Kidney glomerular epithelial cell (primary cell): Measurements from ENCODE around the gene PPP2R5A.
"Not testable (repeated sequence)": the region's sequence is repeated elsewhere in the genome, so short reads cannot be mapped to it uniquely, and the experiment has no call there.

ENCODE experiments used
- DNase-seq: peaks from one replicate; lab custom pipeline; 2025; lab: John Stamatoyannopoulos, UW

PPP2R5A gene

DNA sequence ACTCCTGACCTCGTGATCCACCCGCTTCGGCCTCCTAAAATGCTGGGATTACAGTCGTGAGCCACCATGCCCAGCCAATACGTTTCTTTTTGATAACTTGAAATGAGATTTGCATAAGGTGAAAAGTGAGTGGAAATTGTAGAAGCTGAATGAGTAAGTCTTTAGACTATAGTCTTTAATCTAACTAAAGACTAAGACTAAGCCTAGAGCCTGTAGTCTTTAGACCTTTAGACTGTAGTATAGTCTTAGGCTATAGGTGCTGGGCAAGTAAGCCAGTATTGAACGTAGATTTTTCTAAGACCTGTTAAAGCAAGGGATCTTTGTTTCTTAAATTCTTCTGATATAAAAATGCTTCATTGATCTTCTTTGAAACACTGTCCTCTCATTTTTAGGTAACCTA, 12.1 kb downstream of the PPP2R5A start:
- DNase-seq: no peak

GRCh38 chr1:212301580-212301979, 16.4 kb downstream of the PPP2R5A start:
- DNase-seq: no peak

DNA sequence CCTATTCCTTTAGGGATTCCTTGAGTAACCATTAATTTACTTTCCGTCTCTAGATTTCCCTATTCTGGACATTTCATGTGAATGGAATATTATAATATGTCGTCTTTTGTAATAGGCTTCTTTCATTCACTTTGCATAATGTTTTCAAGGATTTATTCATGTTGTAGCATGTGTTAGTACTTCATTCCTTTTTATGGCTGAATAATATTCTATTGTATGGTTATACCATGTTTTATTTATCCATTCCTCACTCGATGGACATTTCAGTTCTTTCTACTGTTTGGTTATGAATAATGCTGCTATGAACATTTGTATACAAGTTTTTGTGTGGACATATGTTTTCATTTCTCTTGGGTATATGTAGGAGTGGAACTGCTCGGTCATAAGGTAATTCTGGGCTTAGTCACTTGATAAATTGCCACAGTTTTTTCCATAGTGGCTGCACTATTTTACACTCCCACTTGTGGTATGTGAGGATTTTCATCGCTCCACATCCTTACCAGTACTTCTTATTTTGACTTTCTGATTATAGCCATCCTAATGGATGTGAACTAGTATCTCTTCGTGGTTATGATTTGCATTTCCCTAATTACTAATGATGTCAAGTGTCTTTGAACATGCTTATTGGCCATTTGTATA, 17.7 kb downstream of the PPP2R5A start:
- peak; percentile 16 for DNase-seq

DNA sequence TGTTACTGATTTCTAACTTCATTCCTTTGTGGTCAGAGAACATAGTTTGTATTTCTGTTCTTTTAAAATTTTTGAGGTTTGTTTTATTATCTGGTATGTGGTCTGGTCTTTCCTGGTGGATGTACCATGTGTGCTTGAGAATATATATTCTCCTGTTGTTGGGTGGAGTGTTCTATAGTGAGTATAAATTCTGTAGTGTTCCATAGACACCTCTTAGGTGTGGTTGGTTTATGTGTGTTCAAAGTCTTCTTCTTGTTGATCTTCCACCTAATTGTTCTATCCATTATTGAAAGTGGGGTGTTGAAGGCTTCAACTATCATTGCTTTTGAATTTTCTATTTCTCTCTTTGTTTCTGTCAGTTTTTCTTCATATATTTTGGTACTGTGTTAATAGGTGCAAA, 20.1 kb downstream of the PPP2R5A start:
- no peak for DNase-seq

DNA sequence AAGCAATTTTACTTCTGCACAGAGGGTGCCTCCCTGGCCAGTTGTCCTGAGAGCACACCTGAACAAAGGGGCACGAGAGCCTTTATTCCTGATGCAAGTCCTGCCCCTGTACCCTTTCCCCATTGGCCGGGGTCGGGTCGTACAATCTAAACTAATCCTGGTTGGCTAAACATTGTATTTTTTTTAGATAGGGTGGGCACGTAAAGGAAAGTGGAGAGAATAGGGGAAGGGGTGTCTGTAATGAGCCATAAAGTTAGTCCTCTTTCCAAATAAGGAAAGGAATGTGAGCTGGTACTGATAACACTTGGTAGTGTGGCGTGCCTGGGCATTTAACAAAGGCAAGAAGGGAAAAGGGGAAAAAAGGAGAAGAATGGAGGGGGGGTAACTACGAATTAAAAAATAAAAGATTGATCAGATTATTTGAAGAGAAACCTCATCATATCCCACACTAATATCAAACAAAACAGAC, 20.8 kb downstream of the PPP2R5A start:
- DNase-seq: not testable (repeated sequence)

- DNase-seq: no peak
These were observed 24.8 kb downstream of the PPP2R5A start for GRCh38 chr1:212309967-212310366.

DNA sequence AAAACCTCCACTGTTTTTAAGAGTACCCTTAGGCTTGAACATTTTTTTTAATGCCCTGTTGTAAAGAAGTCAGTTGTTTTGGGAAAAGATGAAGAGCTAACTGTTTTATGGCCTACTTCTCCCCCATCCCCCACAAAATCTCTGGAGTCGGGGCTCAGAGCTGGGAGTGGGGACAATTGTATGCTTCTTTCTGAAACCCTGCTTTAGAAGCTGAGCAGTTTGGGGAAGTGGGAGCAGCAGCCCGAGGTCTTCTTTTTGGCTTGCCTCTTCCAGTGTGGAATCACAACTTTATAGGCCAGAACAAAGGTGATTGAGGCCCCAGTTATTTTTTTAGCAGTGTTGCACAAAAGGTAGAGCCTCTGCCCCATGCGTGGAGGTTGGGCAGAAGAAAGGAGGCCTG, 25.2 kb downstream of the PPP2R5A start:
- no peak for DNase-seq

DNA sequence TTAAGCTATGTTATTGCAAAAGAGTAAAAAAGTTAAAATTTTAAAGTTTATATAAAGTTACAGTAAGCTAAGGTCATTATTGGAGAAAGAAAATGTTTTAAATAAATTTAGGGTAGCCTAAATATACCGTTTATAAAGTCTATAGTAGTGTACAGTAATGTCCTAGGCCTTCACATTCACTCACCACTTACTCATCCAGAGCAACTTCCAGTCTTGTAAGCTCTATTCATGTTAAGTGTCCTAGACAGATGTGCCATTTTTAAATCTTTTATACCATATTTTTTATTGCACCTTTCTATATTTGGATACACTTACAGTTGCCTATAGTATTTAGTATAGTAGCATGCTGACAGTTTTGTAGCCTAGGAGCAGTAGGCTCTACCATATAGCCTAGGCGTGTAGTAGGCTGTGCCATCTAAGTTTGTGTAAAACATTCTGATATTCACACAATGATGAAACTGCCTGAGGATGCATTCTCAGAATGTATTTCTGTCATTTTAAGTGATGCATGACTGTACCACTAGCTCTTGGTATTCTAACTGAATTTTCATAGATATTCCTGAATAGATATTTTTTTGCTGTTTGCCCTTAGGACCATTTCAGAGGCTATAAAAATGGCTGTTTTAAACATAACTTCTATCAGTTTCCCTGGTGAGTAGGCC, 26.8 kb downstream of the PPP2R5A start:
- no peak for DNase-seq

- no peak for DNase-seq
These were observed 28.4 kb downstream of the PPP2R5A start for GRCh38 chr1:212313616-212314015.

DNA sequence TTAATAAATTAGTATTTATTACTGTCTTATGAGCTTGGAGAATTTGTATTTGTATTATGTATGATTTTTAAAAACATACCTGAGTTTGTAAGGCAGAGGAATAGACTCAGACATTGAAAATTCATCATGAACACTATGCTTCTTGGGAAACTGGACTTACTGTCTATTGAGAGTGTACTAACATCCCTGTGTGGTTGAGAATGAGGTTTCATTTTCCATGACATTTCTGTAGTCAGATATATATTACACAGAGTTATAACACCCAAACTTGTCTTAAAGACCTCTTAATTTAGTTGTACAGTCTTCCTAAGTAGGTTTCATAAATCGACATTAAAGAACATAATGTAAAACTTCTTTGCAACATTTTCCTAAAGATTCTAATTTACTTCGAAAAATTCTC, 30.0 kb downstream of the PPP2R5A start:
- no peak for DNase-seq

DNA sequence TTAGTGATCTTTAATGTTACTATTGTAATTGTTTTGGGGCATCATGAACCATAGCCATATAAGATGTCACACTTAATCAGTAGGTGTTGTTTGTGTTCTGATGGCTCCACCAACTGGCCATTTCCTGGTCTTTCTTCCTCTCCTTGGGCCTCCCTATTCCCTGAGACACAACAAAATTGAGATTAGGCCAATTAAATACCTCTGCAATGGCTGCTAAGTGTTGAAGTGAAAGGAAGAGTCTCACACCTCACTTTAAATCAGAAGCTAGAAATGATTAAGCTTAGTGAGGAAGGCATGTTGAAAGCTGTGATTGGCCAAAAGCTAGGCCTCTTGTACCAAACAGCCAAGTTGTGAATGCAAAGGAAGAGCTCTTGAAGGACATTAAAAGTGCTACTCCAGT, 30.7 kb downstream of the PPP2R5A start:
- no peak for DNase-seq

DNA sequence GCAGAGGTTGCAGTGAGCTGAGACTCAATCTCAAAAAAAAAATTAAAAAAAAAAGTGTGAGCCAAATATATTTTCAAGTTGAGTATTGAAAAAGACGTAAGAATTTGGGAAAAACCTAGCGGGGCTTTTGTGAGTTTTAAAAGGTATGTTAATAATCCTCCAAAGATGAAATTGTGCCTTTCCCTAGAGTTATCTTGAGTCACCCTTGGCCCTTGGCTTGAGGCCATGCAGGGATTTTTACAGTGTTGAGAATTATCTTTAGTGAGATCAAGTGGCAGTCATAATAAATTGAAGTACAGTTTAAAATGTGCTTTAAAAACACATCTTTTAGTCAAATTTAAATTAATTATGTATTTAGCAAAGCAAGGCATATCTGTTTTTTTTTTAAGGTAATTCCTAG, 32.7 kb downstream of the PPP2R5A start:
- no peak for DNase-seq

DNA sequence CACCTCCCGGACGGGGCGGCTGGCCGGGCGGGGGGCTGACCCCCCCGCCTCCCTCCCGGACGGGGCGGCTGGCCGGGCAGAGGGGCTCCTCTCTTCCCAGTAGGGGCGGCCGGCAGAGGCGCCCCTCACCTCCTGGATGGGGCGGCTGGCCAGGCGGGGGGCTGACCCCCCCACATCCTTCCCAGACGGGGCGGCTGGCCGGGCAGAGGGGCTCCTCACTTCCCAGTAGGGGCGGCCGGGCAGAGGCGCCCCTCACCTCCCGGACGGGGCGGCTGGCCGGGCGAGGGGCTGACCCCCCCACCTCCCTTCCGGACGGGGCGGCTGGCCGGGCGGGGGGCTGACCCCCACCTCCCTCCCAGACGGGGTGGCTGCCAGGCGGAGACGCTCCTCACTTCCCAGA, 35.8 kb downstream of the PPP2R5A start:
- not testable (repeated sequence) for DNase-seq

GRCh38 chr1:212323066-212323465, 37.9 kb downstream of the PPP2R5A start:
- DNase-seq: no peak

DNA sequence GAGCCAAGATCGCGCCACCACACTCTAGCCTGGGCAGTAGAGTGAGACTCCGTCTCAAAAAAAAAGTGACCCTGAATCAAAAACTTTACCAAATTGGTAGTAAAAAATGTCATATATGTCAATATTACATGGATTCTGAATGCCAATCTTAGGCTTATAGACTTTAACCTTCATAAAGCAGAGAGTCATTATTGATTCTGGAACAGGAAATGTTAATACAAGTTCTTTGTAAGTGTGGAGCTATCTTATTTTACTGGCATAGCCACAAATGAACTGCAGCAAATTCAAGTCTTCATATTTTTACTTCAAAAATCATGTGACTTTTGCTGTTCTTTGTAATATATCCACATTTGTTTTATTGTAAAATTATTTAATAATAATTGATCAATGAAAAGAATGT, 41.3 kb downstream of the PPP2R5A start:
- DNase-seq: no peak

- no peak for DNase-seq
These were observed 43.0 kb downstream of the PPP2R5A start for GRCh38 chr1:212328248-212328647.

DNA sequence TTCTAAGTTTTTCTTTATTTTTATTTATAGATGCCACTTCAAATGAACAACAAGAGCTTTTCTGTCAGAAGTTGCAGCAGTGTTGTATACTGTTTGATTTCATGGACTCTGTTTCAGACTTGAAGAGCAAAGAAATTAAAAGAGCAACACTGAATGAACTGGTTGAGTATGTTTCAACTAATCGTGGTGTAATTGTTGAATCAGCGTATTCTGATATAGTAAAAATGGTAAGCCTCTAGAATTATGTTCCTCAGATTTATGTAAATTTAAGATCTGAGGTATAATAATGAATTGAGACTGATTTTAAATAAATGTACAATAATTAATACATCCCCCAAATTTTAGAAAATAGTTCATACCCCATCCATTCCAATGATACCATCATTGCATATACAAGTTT, 43.9 kb downstream of the PPP2R5A start:
- DNase-seq: no peak

DNA sequence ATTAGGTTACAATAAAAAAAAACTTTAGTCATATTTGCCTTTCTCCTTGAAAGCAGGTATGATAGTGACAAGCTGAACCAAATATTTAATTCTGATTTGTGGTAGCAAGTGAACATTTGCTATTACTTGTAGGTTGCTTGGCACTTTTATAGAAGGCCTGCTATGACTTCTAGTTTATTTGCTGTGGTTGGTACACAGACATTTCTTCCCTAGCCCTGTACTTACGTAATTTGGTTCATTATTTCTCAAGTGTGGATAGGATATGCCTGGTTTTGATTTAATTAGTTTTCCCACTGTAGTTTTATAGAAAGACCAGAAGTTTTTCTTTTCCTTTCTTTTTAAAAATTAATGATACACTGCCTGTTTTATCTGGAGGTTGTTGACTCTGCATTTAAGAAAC, 55.9 kb downstream of the PPP2R5A start:
- DNase-seq: no peak

DNA sequence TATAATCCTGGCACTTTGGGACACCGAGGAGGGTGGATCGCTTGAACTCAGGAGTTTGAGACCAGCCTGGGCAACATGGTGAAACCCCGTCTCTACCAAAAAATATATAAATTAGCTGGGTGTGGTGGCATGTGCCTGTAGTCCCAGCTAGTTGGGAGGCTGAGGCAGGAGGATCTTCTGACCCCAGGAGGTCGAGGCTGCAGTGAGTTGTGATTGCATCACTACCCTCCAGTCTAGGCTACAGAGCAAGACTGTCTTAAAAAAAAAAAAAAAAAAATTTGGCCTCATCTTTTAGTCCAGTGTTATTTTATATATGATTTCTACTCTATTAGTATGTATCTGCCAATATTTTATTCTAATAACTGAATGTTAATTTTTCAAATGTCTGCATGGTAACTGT, 59.7 kb downstream of the PPP2R5A start:
- no peak for DNase-seq

- DNase-seq: no peak
These were observed 61.4 kb downstream of the PPP2R5A start for GRCh38 chr1:212346601-212347000.

DNA sequence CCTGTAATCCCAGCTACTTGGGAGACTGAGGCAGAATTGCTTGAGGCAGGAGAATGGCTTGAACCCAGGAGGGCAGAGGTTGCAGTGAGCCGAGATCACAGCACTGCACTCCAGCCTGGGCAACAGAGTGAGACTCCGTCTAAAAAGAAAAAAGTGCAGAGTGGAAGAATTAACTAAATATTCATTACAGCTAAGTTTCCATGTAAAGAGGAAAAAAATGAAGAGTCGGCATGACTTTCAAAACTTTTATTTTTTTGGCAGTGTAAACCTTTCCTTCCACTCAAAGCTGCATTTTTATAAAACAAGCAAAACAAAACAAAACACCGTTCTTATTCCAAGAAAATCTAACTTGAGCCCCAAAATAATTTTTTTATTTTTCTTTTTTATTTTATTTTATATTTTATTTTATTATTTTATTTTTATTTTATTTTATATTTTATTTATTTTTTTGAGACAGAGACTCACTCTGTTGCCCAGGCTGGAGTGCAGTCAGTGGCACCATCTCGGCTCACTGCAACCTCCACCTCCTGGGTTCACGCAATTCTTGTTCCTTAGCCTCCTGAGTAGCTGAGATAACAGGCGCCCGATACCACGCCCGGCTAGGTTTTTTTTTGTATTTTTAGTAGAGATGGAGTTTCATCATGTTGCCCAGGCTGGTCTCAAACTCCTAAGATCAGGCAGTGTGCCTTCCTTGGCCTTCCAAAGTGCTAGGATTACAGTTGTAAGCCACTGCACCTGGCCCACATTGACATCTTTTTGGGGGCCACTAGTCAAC, 66.6 kb downstream of the PPP2R5A start:
- no peak for DNase-seq

GRCh38 chr1:212353181-212353580, 68.0 kb downstream of the PPP2R5A start:
- DNase-seq: no peak

DNA sequence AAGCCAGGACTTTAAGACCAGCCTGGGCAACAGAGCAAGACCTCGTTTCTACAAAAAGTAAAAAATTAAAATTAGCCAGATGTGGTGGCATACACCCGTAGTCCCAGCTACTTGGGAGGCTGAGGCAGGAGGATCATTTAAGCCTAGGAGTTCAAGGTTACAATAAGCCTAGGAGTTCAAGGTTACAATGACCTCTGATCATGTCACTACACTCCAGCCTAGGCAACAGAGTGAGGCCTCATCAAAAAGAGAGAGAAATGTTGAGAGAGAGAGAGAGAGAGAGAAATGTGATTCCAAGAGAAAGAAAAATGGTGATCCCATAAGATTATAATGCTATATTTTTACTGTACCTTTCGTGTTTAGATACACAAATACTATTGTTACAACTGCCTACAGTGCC, 69.3 kb downstream of the PPP2R5A start:
- no peak for DNase-seq
